GM20000 (cell line): ENCODE results near the gene CHDH.

Source experiments
- DNase-seq: peaks from one replicate; pipeline ENCODE4 v3.0.0; 2012; ENCODE audit warnings: low spot score
- CTCF ChIP-seq: IDR thresholded peaks from 2 replicates; pipeline ENCODE4 v1.5.1; 2012; ENCODE audit warnings: mild to moderate bottlenecking, control low read depth; ENCODE audit errors: extremely low read depth, missing control alignments

The CHDH gene

GRCh38 chr3:53842436-53843194 is 3.6 kb downstream of the CHDH start:
- DNase-seq = no peak
- TF ChIP-seq CTCF = no peak

GRCh38 chr3:53841296-53841695 is 4.9 kb downstream of the CHDH start:
- no peak for TF ChIP-seq CTCF
- DNase-seq = no peak

GRCh38 chr3:53837331-53837730 is 8.9 kb downstream of the CHDH start:
- DNase-seq = no peak
- TF ChIP-seq CTCF = no peak

- no peak for TF ChIP-seq CTCF
- DNase-seq = no peak
Measured at GRCh38 chr3:53836084-53836872, 9.9 kb downstream of the CHDH start.

- no peak for TF ChIP-seq CTCF
- DNase-seq = no peak
Measured at GRCh38 chr3:53835257-53835656, 11.0 kb downstream of the CHDH start.

- no peak for DNase-seq
- no peak for TF ChIP-seq CTCF
Measured at GRCh38 chr3:53834429-53835095, 11.7 kb downstream of the CHDH start.

- no peak for DNase-seq
- no peak for TF ChIP-seq CTCF
Measured at GRCh38 chr3:53833700-53834099, 12.5 kb downstream of the CHDH start.
